Ovary (tissue), 9 donors: ENCODE results near the gene SULT1C3. TPM values are rescaled to one million over a fixed set of nuclear protein-coding genes. Genes with fewer than 3 reads are reported as not detected.

Source experiments
- DNase-seq, 5 donors: peaks; one replicate each; pipeline ENCODE4 v3.0.0-alpha.2; 2019 to 2020
- H3K27ac ChIP-seq, 2 donors: fragments of 200-600 bp; one replicate each; pipeline versions ENCODE4 v1.5.1 to v1.8.0; 2019 to 2022
- H3K27me3 ChIP-seq: fragments of 200-600 bp; one replicate; pipeline ENCODE4 v1.8.0; 2022
- H3K36me3 ChIP-seq: fragments of 200-600 bp; sonication (generic); one replicate; pipeline ENCODE4 v1.5.1; 2019
- H3K4me1 ChIP-seq: one replicate; pipeline ENCODE4 v1.8.1; 2013; ENCODE audit warnings: mild to moderate bottlenecking, moderate library complexity; ENCODE audit not compliant: insufficient read depth
- H3K4me3 ChIP-seq: fragments of 200-600 bp; sonication (generic); one replicate; pipeline ENCODE4 v1.5.1; 2017
- H3K9me3 ChIP-seq, 2 donors: fragments of 200-600 bp in 1 of 2; sonication (generic) in 1 of 2; one replicate each; pipeline versions ENCODE4 v1.5.1 to v1.8.1; 2013 to 2019; ENCODE audit warnings: mild to moderate bottlenecking in 1 of 2, moderate library complexity in 1 of 2
- EP300 ChIP-seq: sonication (generic); formaldehyde crosslinking; IDR thresholded peaks from one replicate; pipeline ENCODE4 v1.6.1; 2017; ENCODE audit warnings: antibody characterized with exemption
- POLR2A ChIP-seq: fragments of 450-650 bp; IDR thresholded peaks from one replicate; pipeline ENCODE4 v1.6.1; 2017; ENCODE audit warnings: antibody characterized with exemption, mild to moderate bottlenecking, moderate library complexity
- WGBS, 3 donors: extraction: QIAGEN DNeasy Blood & Tissue Kit in 1 of 3; methylation state at CpG; one replicate each; pipeline versions ENCODE4 v1.1.5 to v1.1.7; 2013 to 2017; 5-methylcytosine and 5-hydroxymethylcytosine counted together
- intact Hi-C, 4 donors: fragments of 100-400 bp; cut with DNase I; formaldehyde crosslinking; loops; one replicate each; pipeline versions ENCODE4 v1.11.0 to v1.15.1; 2022 to 2023
- polyA plus RNA-seq, 2 donors: library from polyadenylated mRNA; stranded (reverse); fragments of 200-250 nt in 1 of 2; fragments of 350-450 nt in 1 of 2; fragmentation: Illumina TruSeq in 1 of 2; extraction: RNeasy Lipid Tissue Mini Kit (QIAGEN cat#74804) in 1 of 2; gene quantifications; one replicate each; pipeline ENCODE4 v1.2.3, GENCODE V29; 2013 to 2014
- total RNA-seq, 7 donors: library from RNA; depleted of rRNA in 2 of 7; stranded (reverse); fragments of >200 nt in 2 of 7; fragmentation: NEBNext Ultra II Directional in 3 of 7; extraction: Animal tissue kit (Norgen Biotek cat#: 25700) in 3 of 7; gene quantifications; one replicate each; pipeline versions ENCODE4 v1.1.0 to v1.2.4, GENCODE V29; 2016 to 2023
- TF ChIP-seq, protein P1 (sequence below), 3 donors: fragments of 450-650 bp in 2 of 3; fragments of 200-600 bp in 1 of 3; IDR thresholded peaks; one replicate each; pipeline versions ENCODE4 v1.5.1 to v1.8.0; 2016 to 2022; ENCODE audit warnings: antibody characterized with exemption in 3 of 3, mild to moderate bottlenecking in 1 of 3
- donor health status: DM: no; HTN: no; CAD: no; lungs with moderate emphysema.
- donor health status: DM: no; HTN: no; CAD: no.
- donor health status: Bipolar disorder and iron deficiency.
- donor health status: DM: yes; HTN: yes; CAD: no.
- donor health status: DM: no; HTN: no; CAD: no.
- donor health status: DM: yes; HTN: yes; CAD: no.

Gene SULT1C3
- total and polyA plus RNA-seq, 9 donors, result not detected

DNA sequence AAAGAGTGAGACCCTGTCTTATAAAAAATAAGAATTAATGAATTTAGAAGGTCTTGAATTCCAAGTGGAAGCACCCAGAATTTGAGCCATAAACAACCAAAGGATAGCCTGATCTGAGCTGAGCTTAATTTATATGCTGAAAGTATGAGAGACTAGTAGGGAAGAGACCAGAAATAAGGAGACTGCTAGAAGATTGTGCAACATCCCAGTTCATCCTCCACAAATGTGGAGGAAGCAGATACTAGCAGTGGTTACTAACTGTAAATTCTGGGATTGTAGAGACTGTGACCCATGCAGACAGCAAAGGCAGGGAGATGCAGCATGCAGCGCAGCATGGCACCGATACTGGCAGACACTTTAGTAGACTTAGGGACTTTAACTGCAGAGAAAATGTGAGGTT lies 47.4 kb downstream of the SULT1C3 start:
- Histone ChIP-seq H3K27ac (no peak overlapping the region), H3K4me3 (no peak overlapping the region), H3K36me3 (no peaks in the 10 kb centered on the region), H3K27me3 (no peaks in the 10 kb centered on the region), H3K9me3 (no peaks in the 10 kb centered on the region), H3K4me1 (no peaks in the 10 kb centered on the region)
- intact Hi-C loops, result no loop called here
- WGBS, 3 donors, result 95 to 97% (median 96%) methylated on average over 2 of the region's 2 CpGs
- no peak for TF ChIP-seq POLR2A
- no peak for TF ChIP-seq EP300
- TF ChIP-seq, protein P1, sequence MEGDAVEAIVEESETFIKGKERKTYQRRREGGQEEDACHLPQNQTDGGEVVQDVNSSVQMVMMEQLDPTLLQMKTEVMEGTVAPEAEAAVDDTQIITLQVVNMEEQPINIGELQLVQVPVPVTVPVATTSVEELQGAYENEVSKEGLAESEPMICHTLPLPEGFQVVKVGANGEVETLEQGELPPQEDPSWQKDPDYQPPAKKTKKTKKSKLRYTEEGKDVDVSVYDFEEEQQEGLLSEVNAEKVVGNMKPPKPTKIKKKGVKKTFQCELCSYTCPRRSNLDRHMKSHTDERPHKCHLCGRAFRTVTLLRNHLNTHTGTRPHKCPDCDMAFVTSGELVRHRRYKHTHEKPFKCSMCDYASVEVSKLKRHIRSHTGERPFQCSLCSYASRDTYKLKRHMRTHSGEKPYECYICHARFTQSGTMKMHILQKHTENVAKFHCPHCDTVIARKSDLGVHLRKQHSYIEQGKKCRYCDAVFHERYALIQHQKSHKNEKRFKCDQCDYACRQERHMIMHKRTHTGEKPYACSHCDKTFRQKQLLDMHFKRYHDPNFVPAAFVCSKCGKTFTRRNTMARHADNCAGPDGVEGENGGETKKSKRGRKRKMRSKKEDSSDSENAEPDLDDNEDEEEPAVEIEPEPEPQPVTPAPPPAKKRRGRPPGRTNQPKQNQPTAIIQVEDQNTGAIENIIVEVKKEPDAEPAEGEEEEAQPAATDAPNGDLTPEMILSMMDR (IDR thresholded peaks at IDR 0.05), result no peak
- no peak for DNase-seq

GRCh38 chr2:108288534-108289106 lies 48.9 kb downstream of the SULT1C3 start, which contains the start of gene SULT1C2:
Gene SULT1C2, plus strand, starts transcription at chr2:108288895. Its CDS starts 4,773 bp downstream, at chr2:108293668.
- no peak for DNase-seq
- WGBS, 3 donors, result 16 to 23% (median 21%) methylated on average over 7 of the region's 7 CpGs
- TF ChIP-seq, protein P1 (IDR thresholded peaks at IDR 0.05), result no peak
- TF ChIP-seq EP300 (no peak), POLR2A (no peak)
- no peak within 1 kb of the TSS for H3K27ac ChIP-seq
- no peak within 1 kb of the TSS for H3K4me3 ChIP-seq
- no peaks in the 10 kb centered on the region for H3K4me1 ChIP-seq
- no peaks in the 10 kb centered on the region for H3K27me3 ChIP-seq
- no peaks in the 10 kb centered on the region for H3K36me3 ChIP-seq
- no peaks in the 10 kb centered on the region for H3K9me3 ChIP-seq
- intact Hi-C loops, result no loop called here

DNA sequence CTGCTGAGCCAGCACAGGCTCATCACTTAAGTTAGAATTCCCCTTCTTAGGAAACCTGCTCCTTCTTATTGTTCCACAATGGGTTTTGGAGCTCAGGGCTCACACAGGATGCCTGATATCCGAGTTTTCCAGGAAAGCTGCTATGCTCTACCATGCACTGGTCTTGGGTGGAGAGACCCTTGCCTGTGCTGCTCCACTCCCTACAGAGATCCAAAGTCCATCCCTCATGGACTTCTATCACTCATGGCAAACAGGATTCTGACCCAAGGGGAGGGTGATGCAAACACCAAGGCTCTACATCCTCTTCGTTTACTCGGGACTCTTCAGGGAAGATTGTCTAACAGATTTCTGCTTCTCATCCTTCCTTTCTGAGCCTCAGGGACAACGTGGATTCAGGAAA lies 54.1 kb downstream of the SULT1C3 start:
- Histone ChIP-seq H3K4me3 (no peak overlapping the region), H3K36me3 (no peaks in the 10 kb centered on the region), H3K9me3 (no peaks in the 10 kb centered on the region), H3K4me1 (no peaks in the 10 kb centered on the region), H3K27ac (no peak overlapping the region), H3K27me3 (no peaks in the 10 kb centered on the region)
- DNase-seq, result no peak
- TF ChIP-seq POLR2A, result no peak
- no peak for TF ChIP-seq EP300
- TF ChIP-seq, protein P1 (IDR thresholded peaks at IDR 0.05), result no peak
- 76 to 85% (median 78%) methylated on average over 4 of the region's 4 CpGs for WGBS, 3 donors
- intact Hi-C loops, result no loop called here

DNA sequence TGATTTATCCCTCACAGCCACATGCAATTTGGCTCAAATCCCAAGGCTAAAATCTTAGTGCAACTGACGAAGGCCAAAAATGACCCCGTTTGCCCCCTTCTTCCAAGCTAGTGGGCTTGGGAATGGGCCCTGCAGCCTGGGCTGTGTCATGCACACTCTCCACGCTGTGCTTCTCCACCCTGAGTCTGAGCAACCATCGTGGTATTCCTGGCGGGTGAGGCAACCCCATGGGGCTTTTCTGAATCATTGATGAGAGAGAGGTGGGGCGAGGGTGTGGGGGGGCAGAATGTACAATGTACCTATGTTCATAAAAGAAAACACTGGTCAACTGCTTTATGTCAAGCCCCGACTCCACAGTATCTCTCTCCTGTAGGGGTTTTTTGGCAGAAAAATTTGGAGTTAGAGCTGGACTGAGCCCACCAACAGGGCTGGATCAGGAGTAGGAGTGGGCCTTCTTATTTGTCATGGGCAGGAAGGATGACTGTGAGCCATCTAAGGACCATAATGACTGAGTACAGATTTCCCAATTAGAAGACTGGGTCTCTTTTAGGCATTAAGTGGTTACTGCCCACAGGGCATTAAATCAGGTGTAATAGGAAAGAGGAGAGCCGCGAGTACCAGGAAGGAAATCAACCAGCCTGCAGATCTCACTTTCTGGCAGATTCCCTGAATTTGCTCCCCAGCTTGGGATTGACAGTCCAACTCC lies 57.8 kb downstream of the SULT1C3 start:
- no peak for DNase-seq
- no peak overlapping the region for H3K4me3 ChIP-seq
- TF ChIP-seq EP300 (no peak), POLR2A (no peak)
- TF ChIP-seq, protein P1 (IDR thresholded peaks at IDR 0.05), result no peak
- no peaks in the 10 kb centered on the region for H3K4me1 ChIP-seq
- H3K27me3 ChIP-seq, result no peaks in the 10 kb centered on the region
- H3K27ac ChIP-seq, result no peak overlapping the region
- no peaks in the 10 kb centered on the region for H3K9me3 ChIP-seq
- intact Hi-C loops, result no loop called here
- no peaks in the 10 kb centered on the region for H3K36me3 ChIP-seq
- WGBS, 3 donors, result 73 to 75% (median 74%) methylated on average over 9 of the region's 9 CpGs
